Astrocyte (in vitro differentiated cells and primary cell): ENCODE data around the gene NFATC1.

Experiments used
- CTCF ChIP-seq: IDR thresholded peaks from 2 replicates; pipeline ENCODE4 v1.5.1; 2011; ENCODE audit warnings: low read depth, mild to moderate bottlenecking, inconsistent platforms, low read length, moderate library complexity; ENCODE audit not compliant: insufficient read depth
- EZH2 ChIP-seq: IDR thresholded peaks from 2 replicates; pipeline ENCODE4 v1.6.1; 2012; ENCODE audit warnings: mild to moderate bottlenecking, low read length, inconsistent platforms; ENCODE audit not compliant: insufficient read depth

DNA sequence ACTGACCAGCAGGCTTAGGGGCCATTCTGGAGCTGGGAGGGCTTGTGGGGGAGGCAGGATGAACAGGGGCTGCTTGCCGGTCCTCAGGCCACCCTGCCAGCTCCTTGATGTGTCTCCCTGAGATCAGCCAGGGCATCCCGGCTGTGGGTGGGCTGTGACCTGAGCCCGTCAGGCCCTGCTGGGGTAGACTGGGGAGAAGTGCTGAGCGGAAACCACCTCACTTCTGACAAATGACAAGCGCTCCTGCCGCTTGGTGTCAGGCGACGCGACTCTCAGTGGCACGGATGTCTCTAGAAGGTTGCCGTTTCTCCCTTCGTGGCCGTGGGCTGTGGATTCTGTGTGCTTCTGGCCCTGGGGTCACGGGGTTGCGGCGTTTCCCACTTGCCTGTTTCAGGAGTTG lies 45.7 kb downstream of the NFATC1 start:
- TF ChIP-seq CTCF (no peak), EZH2 (no peak)
